Ishikawa (cell line): Measurements from ENCODE around the gene SIAH2.

Experiments used
- CEBPB ChIP-seq: IDR thresholded peaks from 2 replicates; pipeline ENCODE4 v1.6.1; 2012
- EP300 ChIP-seq: IDR thresholded peaks from 2 replicates; pipeline ENCODE4 v1.6.1; 2012; ENCODE audit warnings: borderline replicate concordance
- FOXM1 ChIP-seq: IDR thresholded peaks from 2 replicates; pipeline ENCODE4 v1.6.1; 2012; ENCODE audit warnings: low read depth, borderline replicate concordance
- NFIC ChIP-seq: IDR thresholded peaks from 2 replicates; pipeline ENCODE4 v1.6.1; 2012
- REST ChIP-seq: IDR thresholded peaks from 2 replicates; pipeline ENCODE4 v1.6.1; 2012; ENCODE audit warnings: low read depth, mild to moderate bottlenecking
- TAF1 ChIP-seq: IDR thresholded peaks from 2 replicates; pipeline ENCODE4 v1.6.1; 2012; ENCODE audit warnings: low read depth, mild to moderate bottlenecking
- TEAD4 ChIP-seq: IDR thresholded peaks from 2 replicates; pipeline ENCODE4 v1.6.1; 2012
- YY1 ChIP-seq: IDR thresholded peaks from 2 replicates; pipeline ENCODE4 v1.6.1; 2012; ENCODE audit warnings: low read depth
- TF ChIP-seq, protein P1 (sequence below): IDR thresholded peaks from 2 replicates; pipeline ENCODE4 v1.6.1; 2012

- no peak for TF ChIP-seq FOXM1
- TF ChIP-seq TAF1, result no peak
- TF ChIP-seq, protein P1, sequence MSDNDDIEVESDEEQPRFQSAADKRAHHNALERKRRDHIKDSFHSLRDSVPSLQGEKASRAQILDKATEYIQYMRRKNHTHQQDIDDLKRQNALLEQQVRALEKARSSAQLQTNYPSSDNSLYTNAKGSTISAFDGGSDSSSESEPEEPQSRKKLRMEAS, result no peak
- TF ChIP-seq NFIC, result no peak
- TF ChIP-seq REST, result no peak
- TF ChIP-seq TEAD4, result no peak
- TF ChIP-seq CEBPB, result no peak
- no peak for TF ChIP-seq YY1
- TF ChIP-seq EP300, result no peak
These were observed 15.9 kb upstream of the SIAH2 start for GRCh38 chr3:150778793-150779401.
